HFFc6 (cell line): ENCODE measurements around the gene SSBP4. TPM values are rescaled to one million over a fixed set of nuclear protein-coding genes. Genes with fewer than 3 reads are reported as not detected.

Source experiments
- DNase-seq: peaks from one replicate; pipeline ENCODE4 v3.0.0-alpha.2; 2018
- H3K27ac Mint-ChIP-seq: 2 replicates; pipeline ENCODE4 v1.8.0; 2020; ENCODE audit warnings: mild to moderate bottlenecking, mixed read lengths
- H3K27me3 Mint-ChIP-seq: 2 replicates; pipeline ENCODE4 v1.8.0; 2021; ENCODE audit warnings: mild to moderate bottlenecking, moderate library complexity, mixed read lengths; ENCODE audit not compliant: insufficient read depth
- H3K36me3 Mint-ChIP-seq: 2 replicates; pipeline ENCODE4 v1.8.0; 2021; ENCODE audit warnings: low read depth, mixed read lengths
- H3K4me1 Mint-ChIP-seq: 2 replicates; pipeline ENCODE4 v1.8.0; 2020; ENCODE audit warnings: low read depth, mixed read lengths
- H3K4me3 Mint-ChIP-seq: 2 replicates; pipeline ENCODE4 v1.8.0; 2020; ENCODE audit warnings: mild to moderate bottlenecking, moderate library complexity, mixed read lengths
- H3K9me3 Mint-ChIP-seq: 2 replicates; pipeline ENCODE4 v1.8.0; 2020; ENCODE audit warnings: mild to moderate bottlenecking, mixed read lengths
- CTCF ChIP-seq: fragments of 200-600 bp; sonication (generic); IDR thresholded peaks from 2 replicates; pipeline ENCODE4 v1.5.0; 2021; ENCODE audit warnings: antibody characterized with exemption, mild to moderate bottlenecking
- total RNA-seq, 6 experiments: library from RNA; stranded (reverse); fragmentation: NEBNext Ultra II Directional; extraction: Animal tissue kit (Norgen Biotek cat#: 25700); gene quantifications; 2 replicates in 1 of 6; 3 replicates in 5 of 6; pipeline ENCODE4 v1.2.3, GENCODE V29; 2021

The SSBP4 gene
- total RNA-seq, 6 experiments from 2014 or later: 76.4 to 84.3 (median 80.4) TPM

GRCh38 chr19:18475004-18475453, 55.8 kb downstream of the SSBP4 start:
- H3K27me3 Mint-ChIP-seq: peaks cover 1% of the 10 kb centered on the region; the same call in 1 of the 2 replicates
- H3K4me1 Mint-ChIP-seq: peaks cover 46% of the 10 kb centered on the region
- H3K27ac Mint-ChIP-seq: peak overlapping the region; percentile 62; the same call in 1 of the 2 replicates
- no peak for DNase-seq
- 0 out of 2 replicates have a peak, but pooled peaks cover 5% of the 10 kb centered on the region for H3K36me3 Mint-ChIP-seq
- H3K9me3 Mint-ChIP-seq: no peaks in the 10 kb centered on the region
- H3K4me3 Mint-ChIP-seq: no peak overlapping the region
- TF ChIP-seq CTCF: no peak

GRCh38 chr19:18475762-18476331, 56.6 kb downstream of the SSBP4 start:
- 0 out of 2 replicates have a peak, but pooled peaks cover 9% of the 10 kb centered on the region for H3K36me3 Mint-ChIP-seq

GRCh38 chr19:18476507-18477041, 57.4 kb downstream of the SSBP4 start:
- H3K4me3 Mint-ChIP-seq: no peak overlapping the region
- H3K27ac Mint-ChIP-seq: peak overlapping the region; percentile 99
- no peak for TF ChIP-seq CTCF
- H3K36me3 Mint-ChIP-seq: 0 out of 2 replicates have a peak, but pooled peaks cover 9% of the 10 kb centered on the region
- peaks cover 1% of the 10 kb centered on the region; the same call in 1 of the 2 replicates for H3K27me3 Mint-ChIP-seq
- peaks cover 56% of the 10 kb centered on the region for H3K4me1 Mint-ChIP-seq
- H3K9me3 Mint-ChIP-seq: no peaks in the 10 kb centered on the region
- DNase-seq: no peak

More at GRCh38 chr19:18475762-18476331, 56.6 kb downstream of the SSBP4 start:
- Mint-ChIP-seq H3K27me3 (peaks cover 1% of the 10 kb centered on the region; the same call in 1 of the 2 replicates), H3K4me3 (no peak overlapping the region), H3K9me3 (no peaks in the 10 kb centered on the region), H3K4me1 (peaks cover 49% of the 10 kb centered on the region), H3K27ac (peak overlapping the region; percentile 62; the same call in 1 of the 2 replicates)
- no peak for DNase-seq
- TF ChIP-seq CTCF: no peak

GRCh38 chr19:18477042-18477779, 58.0 kb downstream of the SSBP4 start:
- no peak for DNase-seq
- H3K4me1 Mint-ChIP-seq: peaks cover 61% of the 10 kb centered on the region
- 0 out of 2 replicates have a peak, but pooled peaks cover 9% of the 10 kb centered on the region for H3K36me3 Mint-ChIP-seq
- H3K9me3 Mint-ChIP-seq: no peaks in the 10 kb centered on the region
- peaks cover 1% of the 10 kb centered on the region; the same call in 1 of the 2 replicates for H3K27me3 Mint-ChIP-seq
- peak; percentile 64 for TF ChIP-seq CTCF
- no peak overlapping the region for H3K4me3 Mint-ChIP-seq
- peak overlapping the region; percentile 99 for H3K27ac Mint-ChIP-seq

GRCh38 chr19:18477974-18478373, 58.8 kb downstream of the SSBP4 start:
- Mint-ChIP-seq H3K4me3 (no peak overlapping the region), H3K4me1 (peaks cover 66% of the 10 kb centered on the region), H3K36me3 (0 out of 2 replicates have a peak, but pooled peaks cover 9% of the 10 kb centered on the region), H3K9me3 (no peaks in the 10 kb centered on the region), H3K27me3 (peaks cover under 1% of the 10 kb centered on the region; the same call in 1 of the 2 replicates), H3K27ac (peak overlapping the region; percentile 99)
- no peak for DNase-seq
- no peak for TF ChIP-seq CTCF
